ENCODE measurements around the gene FRMD4A. TPM values are rescaled to one million over a fixed set of nuclear protein-coding genes. Genes with fewer than 3 reads are reported as not detected.

The FRMD4A gene
- total and polyA plus RNA-seq, 2 of the 4 experiments (the other 2 are of a cell fraction): 30.3 to 68.8 TPM

DNA sequence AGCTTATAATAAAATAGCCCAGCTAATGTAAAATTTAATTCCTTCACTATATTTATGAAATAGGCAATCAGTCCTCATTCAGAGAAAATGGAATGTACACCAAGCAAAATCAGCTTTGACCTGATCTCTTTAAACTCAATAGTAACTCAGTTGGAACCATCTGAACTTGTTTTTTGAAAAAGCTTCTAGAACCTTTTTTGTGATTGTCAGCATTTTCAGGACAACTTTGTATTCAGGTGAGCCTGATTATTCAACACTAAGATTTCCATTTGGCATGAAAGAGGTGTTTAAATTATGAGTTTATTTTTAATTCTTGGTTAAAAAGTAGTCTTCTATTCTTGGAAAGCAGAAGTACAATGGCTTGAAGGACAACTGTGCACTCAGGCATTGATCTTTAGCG lies 89.5 kb downstream of the FRMD4A start:
- Histone ChIP-seq H3K27me3 (ENCODE audit: control insufficient read depth, insufficient read depth, low read length) (peaks cover 21% of the 10 kb centered on the region), H2BK15ac (ENCODE audit: low read depth, low read length) (no peak overlapping the region), H3K4me1 (ENCODE audit: control insufficient read depth, insufficient read depth, low read length) (peaks cover 2% of the 10 kb centered on the region; the same call in 1 of the 2 replicates), H2AK9ac (replicated peaks; ENCODE audit: low read depth, low read length, poor library complexity) (no peak overlapping the region), H3K56ac (ENCODE audit: extremely low read depth, insufficient read depth, low read length) (no peak overlapping the region), H3K4me3 (ENCODE audit: insufficient read depth, low read depth, low read length) (no peak overlapping the region), H2AK5ac (ENCODE audit: low read depth, low read length) (no peak overlapping the region), H4K5ac (ENCODE audit: low read depth, low read length) (no peak overlapping the region), H2BK5ac (ENCODE audit: low read depth, low read length, poor library complexity, severe bottlenecking) (no peak overlapping the region), H2AFZ (replicated peaks; ENCODE audit: low read length, poor library complexity) (no peak overlapping the region), H4K8ac (ENCODE audit: low read depth in 2 of 2, low read length in 2 of 2) (no peak overlapping the region), H2BK20ac (ENCODE audit: low read depth, low read length) (no peak overlapping the region), H3K9me3 (ENCODE audit: control insufficient read depth, insufficient read depth, low read length) (no peaks in the 10 kb centered on the region), H3K14ac (replicated peaks; ENCODE audit: low read depth, low read length) (no peak overlapping the region), H3K36me3 (ENCODE audit: control insufficient read depth, insufficient read depth, low read length) (no peaks in the 10 kb centered on the region), H3K18ac (ENCODE audit: low read depth, low read length) (no peak overlapping the region), H4K20me1 (ENCODE audit: insufficient read depth, low read length) (no peaks in the 10 kb centered on the region; the same call in 1 of the 2 replicates), H3K23ac (ENCODE audit: low read depth, low read length) (no peak overlapping the region), H3K9ac (ENCODE audit: low read depth, low read length) (no peak overlapping the region), H3K4ac (ENCODE audit: low read depth, low read length) (no peak overlapping the region), H3K9me1 (ENCODE audit: insufficient read depth, low read length) (peaks cover 12% of the 10 kb centered on the region; the same call in 1 of the 2 replicates), H2BK120ac (ENCODE audit: low read depth, low read length) (no peak overlapping the region), H3K79me1 (ENCODE audit: low read depth in 1 of 2, low read length in 2 of 2) (no peaks in the 10 kb centered on the region), H4K91ac (ENCODE audit: insufficient read depth, low read depth, low read length) (no peak overlapping the region), H3K4me2 (ENCODE audit: low read depth, low read length) (no peak overlapping the region), H3K27ac (ENCODE audit: insufficient read depth, low read length) (no peak overlapping the region)
- DNase-seq (no peak), ATAC-seq (ENCODE audit: low read depth) (no peak)
- dilution Hi-C loops (cut with HindIII; ENCODE audit: low sequenced_read_pairs, unreplicated experiment) (no loop called here), in situ Hi-C loops (cut with MboI; ENCODE audit: low sequenced_read_pairs) (no loop called here), intact Hi-C loops (cut with micrococcal nuclease) (no loop called here)
- CTCF ChIA-PET: interaction anchor here (0.6 to 1.0 kb wide), 2 partner anchors 11 to 222 kb away, joined by 3 read pairs; no protein-coding TSS in a partner anchor
- no CpG with 5 or more reads among the region's 1 CpG for WGBS, 2 experiments (ENCODE audit: extremely low coverage in 2 of 2, insufficient read length in 1 of 2)
- BruUV-seq (replicated peaks): no TSS peak
- POLR2A ChIA-PET (ENCODE audit: unreplicated experiment): no interaction called here
- TF ChIP-seq RAD21 (IDR thresholded peaks at IDR 0.05; ENCODE audit: low read length) (no peak), MAFK (IDR thresholded peaks at IDR 0.05; ENCODE audit: low read depth, low read length) (peak; percentile 77), RFX5 (IDR thresholded peaks at IDR 0.05; ENCODE audit: low read depth, low read length) (no peak), CHD1 (IDR thresholded peaks at IDR 0.05; ENCODE audit: low read depth, low read length) (no peak), RCOR1 (IDR thresholded peaks at IDR 0.05; ENCODE audit: insufficient replicate concordance, low read length) (no peak)

All from IMR-90 (cell line).